Measurements from ENCODE around the gene SPATA18.

DNA sequence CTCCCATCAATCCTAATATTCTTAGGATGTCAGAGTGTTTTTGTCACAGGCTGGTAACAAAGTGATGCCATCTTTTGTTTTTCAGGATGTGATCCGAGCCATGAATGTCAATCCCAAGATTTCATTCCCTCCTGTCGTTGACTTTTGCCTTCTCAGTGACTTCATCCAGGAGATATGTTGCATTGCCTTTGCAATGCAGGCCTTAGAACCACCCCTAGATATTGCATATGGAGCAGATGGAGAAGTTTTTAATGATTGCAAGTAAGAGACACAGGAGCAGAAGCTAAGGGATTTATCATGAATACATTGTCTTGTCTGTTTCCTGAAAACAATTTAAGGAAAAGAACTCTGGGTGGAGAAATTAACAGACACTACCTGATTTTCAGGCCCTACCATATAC is 28.6 kb downstream of the SPATA18 start:
- no peak for TF ChIP-seq GATA2 (IDR thresholded peaks at IDR 0.05; ENCODE audit: low read depth, low read length)
- TF ChIP-seq GATA3 (IDR thresholded peaks at IDR 0.05; ENCODE audit: low read depth, low read length), result no peak

Measured in SH-SY5Y (cell line).